ENCODE data around the gene FOXJ1. TPM values are rescaled to one million over a fixed set of nuclear protein-coding genes. Genes with fewer than 3 reads are reported as not detected.
A peak's percentile ranks its signal among the peaks of the same experiment; 100 is the strongest.

FOXJ1 gene
- total and polyA plus RNA-seq, 2 of the 13 experiments (the other 11 are each of a cell fraction or from before 2014, with no cell fraction given) = 0.98 to 1.6 TPM

DNA sequence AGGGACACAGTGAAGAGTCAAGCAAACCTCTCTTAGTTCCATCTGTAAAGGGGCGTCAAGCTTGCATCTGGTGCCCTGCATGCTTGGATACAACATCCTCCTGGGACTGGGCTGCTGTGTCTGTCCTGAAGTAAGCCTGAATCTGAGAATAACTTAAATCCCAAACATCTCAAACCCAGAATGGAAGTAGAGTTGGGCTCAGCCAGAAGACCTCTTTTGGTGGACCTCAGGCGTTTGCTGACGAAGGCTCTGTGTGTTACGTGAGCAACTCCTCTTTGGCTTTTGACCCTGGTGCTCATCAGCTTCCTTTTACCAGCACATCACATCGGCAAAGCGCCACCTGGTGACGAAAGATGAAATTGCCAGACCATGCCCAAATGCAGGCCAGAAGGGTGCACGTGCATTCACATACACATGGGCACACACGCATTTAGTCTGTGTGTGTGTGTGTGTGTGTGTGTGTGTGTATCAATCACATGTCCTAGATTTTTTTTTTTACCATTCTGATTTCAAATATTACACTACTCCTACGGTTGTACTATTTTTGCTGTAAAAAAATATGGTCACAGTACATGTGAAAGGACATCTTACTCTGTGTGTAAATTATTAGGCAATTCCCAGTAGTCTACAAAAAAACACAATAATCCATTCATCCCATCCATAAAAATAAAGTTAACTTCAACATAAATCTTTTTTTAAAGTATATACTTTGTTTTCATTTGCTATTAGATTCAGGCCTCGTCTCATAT, 41.1 kb upstream of the FOXJ1 start (continued):
- TF ChIP-seq ZNF20 (CRISPR knock-in tag; IDR thresholded peaks at IDR 0.05) (no peak), ZNF678 (CRISPR knock-in tag; IDR thresholded peaks at IDR 0.05) (no peak), ESRRA (CRISPR knock-in tag; IDR thresholded peaks at IDR 0.05; ENCODE audit: low read depth) (0 out of 2 replicates have a peak, but pooled peaks have one; percentile 28), MBD4 (IDR thresholded peaks at IDR 0.05; ENCODE audit: borderline replicate concordance, low read length) (no peak), CEBPB (IDR thresholded peaks at IDR 0.05; ENCODE audit: borderline replicate concordance, low read depth, low read length) (no peak), ZNF816 (CRISPR knock-in tag; IDR thresholded peaks at IDR 0.05; ENCODE audit: borderline replicate concordance) (no peak), SOX5 (CRISPR knock-in tag; IDR thresholded peaks at IDR 0.05; ENCODE audit: borderline replicate concordance) (peak; percentile 55; the same call in 1 of the 2 replicates), ZNF501 (CRISPR knock-in tag; IDR thresholded peaks at IDR 0.05) (peak; percentile 60; the same call in 1 of the 2 replicates), ZNF761 (CRISPR knock-in tag; conservative IDR thresholded peaks at IDR 0.05) (no peak), TOE1 (CRISPR knock-in tag; IDR thresholded peaks at IDR 0.05) (no peak), NFIC (IDR thresholded peaks at IDR 0.05; ENCODE audit: low read length) (no peak), ZNF263 (CRISPR knock-in tag; IDR thresholded peaks at IDR 0.05) (peak; percentile 21; the same call in 1 of the 2 replicates), ZNF83 (CRISPR knock-in tag; IDR thresholded peaks at IDR 0.05; ENCODE audit: borderline replicate concordance) (no peak)
- TF ChIP-seq, protein P1, sequence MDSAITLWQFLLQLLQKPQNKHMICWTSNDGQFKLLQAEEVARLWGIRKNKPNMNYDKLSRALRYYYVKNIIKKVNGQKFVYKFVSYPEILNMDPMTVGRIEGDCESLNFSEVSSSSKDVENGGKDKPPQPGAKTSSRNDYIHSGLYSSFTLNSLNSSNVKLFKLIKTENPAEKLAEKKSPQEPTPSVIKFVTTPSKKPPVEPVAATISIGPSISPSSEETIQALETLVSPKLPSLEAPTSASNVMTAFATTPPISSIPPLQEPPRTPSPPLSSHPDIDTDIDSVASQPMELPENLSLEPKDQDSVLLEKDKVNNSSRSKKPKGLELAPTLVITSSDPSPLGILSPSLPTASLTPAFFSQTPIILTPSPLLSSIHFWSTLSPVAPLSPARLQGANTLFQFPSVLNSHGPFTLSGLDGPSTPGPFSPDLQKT (CRISPR knock-in tag; IDR thresholded peaks at IDR 0.05; ENCODE audit: borderline replicate concordance) = no peak
- TF ChIP-seq, protein P2, sequence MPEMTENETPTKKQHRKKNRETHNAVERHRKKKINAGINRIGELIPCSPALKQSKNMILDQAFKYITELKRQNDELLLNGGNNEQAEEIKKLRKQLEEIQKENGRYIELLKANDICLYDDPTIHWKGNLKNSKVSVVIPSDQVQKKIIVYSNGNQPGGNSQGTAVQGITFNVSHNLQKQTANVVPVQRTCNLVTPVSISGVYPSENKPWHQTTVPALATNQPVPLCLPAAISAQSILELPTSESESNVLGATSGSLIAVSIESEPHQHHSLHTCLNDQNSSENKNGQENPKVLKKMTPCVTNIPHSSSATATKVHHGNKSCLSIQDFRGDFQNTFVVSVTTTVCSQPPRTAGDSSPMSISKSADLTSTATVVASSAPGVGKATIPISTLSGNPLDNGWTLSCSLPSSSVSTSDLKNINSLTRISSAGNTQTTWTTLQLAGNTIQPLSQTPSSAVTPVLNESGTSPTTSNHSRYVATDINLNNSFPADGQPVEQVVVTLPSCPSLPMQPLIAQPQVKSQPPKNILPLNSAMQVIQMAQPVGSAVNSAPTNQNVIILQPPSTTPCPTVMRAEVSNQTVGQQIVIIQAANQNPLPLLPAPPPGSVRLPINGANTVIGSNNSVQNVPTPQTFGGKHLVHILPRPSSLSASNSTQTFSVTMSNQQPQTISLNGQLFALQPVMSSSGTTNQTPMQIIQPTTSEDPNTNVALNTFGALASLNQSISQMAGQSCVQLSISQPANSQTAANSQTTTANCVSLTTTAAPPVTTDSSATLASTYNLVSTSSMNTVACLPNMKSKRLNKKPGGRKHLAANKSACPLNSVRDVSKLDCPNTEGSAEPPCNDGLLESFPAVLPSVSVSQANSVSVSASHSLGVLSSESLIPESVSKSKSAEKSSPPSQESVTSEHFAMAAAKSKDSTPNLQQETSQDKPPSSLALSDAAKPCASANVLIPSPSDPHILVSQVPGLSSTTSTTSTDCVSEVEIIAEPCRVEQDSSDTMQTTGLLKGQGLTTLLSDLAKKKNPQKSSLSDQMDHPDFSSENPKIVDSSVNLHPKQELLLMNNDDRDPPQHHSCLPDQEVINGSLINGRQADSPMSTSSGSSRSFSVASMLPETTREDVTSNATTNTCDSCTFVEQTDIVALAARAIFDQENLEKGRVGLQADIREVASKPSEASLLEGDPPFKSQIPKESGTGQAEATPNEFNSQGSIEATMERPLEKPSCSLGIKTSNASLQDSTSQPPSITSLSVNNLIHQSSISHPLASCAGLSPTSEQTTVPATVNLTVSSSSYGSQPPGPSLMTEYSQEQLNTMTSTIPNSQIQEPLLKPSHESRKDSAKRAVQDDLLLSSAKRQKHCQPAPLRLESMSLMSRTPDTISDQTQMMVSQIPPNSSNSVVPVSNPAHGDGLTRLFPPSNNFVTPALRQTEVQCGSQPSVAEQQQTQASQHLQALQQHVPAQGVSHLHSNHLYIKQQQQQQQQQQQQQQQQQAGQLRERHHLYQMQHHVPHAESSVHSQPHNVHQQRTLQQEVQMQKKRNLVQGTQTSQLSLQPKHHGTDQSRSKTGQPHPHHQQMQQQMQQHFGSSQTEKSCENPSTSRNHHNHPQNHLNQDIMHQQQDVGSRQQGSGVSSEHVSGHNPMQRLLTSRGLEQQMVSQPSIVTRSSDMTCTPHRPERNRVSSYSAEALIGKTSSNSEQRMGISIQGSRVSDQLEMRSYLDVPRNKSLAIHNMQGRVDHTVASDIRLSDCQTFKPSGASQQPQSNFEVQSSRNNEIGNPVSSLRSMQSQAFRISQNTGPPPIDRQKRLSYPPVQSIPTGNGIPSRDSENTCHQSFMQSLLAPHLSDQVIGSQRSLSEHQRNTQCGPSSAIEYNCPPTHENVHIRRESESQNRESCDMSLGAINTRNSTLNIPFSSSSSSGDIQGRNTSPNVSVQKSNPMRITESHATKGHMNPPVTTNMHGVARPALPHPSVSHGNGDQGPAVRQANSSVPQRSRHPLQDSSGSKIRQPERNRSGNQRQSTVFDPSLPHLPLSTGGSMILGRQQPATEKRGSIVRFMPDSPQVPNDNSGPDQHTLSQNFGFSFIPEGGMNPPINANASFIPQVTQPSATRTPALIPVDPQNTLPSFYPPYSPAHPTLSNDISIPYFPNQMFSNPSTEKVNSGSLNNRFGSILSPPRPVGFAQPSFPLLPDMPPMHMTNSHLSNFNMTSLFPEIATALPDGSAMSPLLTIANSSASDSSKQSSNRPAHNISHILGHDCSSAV (CRISPR knock-in tag; IDR thresholded peaks at IDR 0.05; ENCODE audit: borderline replicate concordance) = no peak
- TF ChIP-seq, protein P3, sequence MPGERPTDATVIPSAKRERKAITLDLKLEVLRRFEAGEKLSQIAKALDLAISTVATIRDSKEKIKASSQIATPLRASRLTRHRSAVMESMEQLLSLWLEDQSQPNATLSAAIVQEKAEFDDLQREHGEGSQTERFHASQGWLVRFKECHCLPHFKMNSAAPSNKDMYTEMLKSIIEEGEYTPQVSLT (CRISPR knock-in tag; IDR thresholded peaks at IDR 0.05; ENCODE audit: borderline replicate concordance, low read depth) = no peak
- TF ChIP-seq, protein P4, sequence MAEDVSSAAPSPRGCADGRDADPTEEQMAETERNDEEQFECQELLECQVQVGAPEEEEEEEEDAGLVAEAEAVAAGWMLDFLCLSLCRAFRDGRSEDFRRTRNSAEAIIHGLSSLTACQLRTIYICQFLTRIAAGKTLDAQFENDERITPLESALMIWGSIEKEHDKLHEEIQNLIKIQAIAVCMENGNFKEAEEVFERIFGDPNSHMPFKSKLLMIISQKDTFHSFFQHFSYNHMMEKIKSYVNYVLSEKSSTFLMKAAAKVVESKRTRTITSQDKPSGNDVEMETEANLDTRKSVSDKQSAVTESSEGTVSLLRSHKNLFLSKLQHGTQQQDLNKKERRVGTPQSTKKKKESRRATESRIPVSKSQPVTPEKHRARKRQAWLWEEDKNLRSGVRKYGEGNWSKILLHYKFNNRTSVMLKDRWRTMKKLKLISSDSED (CRISPR knock-in tag; IDR thresholded peaks at IDR 0.05) = no peak
